ENCODE data around the gene KRTAP6-3.

KRTAP6-3 gene

GRCh38 chr21:30598802-30599201, 6.6 kb downstream of the KRTAP6-3 start, which contains the start of gene KRTAP6-2:
TSS of gene KRTAP6-2 (minus strand) at chr21:30598902. CDS start at chr21:30598874, 28 bp downstream.
- H3K14ac ChIP-seq (ENCODE audit: low read length): no peak within 1 kb of the TSS
- no peak within 1 kb of the TSS for H2AK5ac ChIP-seq (ENCODE audit: low read length)
- no peaks in the 10 kb centered on the region for H3K27me3 ChIP-seq (ENCODE audit: insufficient read depth, low read length)
- H3K4me2 ChIP-seq (ENCODE audit: low read length): no peak within 1 kb of the TSS
- no peaks in the 10 kb centered on the region for H3K79me1 ChIP-seq (ENCODE audit: low read length)
- DNase-seq: no peak
- no peak within 1 kb of the TSS for H4K8ac ChIP-seq (ENCODE audit: low read depth, low read length)
- no peak within 1 kb of the TSS for H3K18ac ChIP-seq (ENCODE audit: low read length)
- no peak within 1 kb of the TSS for H4K91ac ChIP-seq (ENCODE audit: low read depth, low read length)
- no peak within 1 kb of the TSS for H3K23ac ChIP-seq (ENCODE audit: low read length)
- H3K36me3 ChIP-seq (ENCODE audit: control insufficient read depth in 1 of 2, insufficient read depth in 2 of 2, low read length in 2 of 2): no peaks in the 10 kb centered on the region
- WGBS (ENCODE audit: extremely low coverage, insufficient coverage, insufficient read length): no CpG with 5 or more reads among the region's 6 CpGs
- H3K79me2 ChIP-seq (ENCODE audit: control insufficient read depth, insufficient read depth, low read length, poor library complexity): no peaks in the 10 kb centered on the region
- H3K4me3 ChIP-seq (ENCODE audit: low read depth, low read length): no peak within 1 kb of the TSS
- no peaks in the 10 kb centered on the region for H3K4me1 ChIP-seq (ENCODE audit: control insufficient read depth in 1 of 2, insufficient read depth in 2 of 2, low read length in 2 of 2)
- no peak within 1 kb of the TSS for H2BK12ac ChIP-seq (ENCODE audit: low read length)
- H2BK120ac ChIP-seq (ENCODE audit: insufficient read depth, low read length, poor library complexity): no peak within 1 kb of the TSS
- H2AFZ ChIP-seq (ENCODE audit: insufficient read depth, low read length, poor library complexity): no peak within 1 kb of the TSS
- H4K12ac ChIP-seq (ENCODE audit: low read depth, low read length): no peak within 1 kb of the TSS
- H3K4ac ChIP-seq (ENCODE audit: low read depth, low read length): no peak within 1 kb of the TSS
- H3K9ac ChIP-seq (ENCODE audit: low read length): no peak within 1 kb of the TSS
- no peak within 1 kb of the TSS for H3K27ac ChIP-seq (ENCODE audit: low read depth, low read length)
- no peaks in the 10 kb centered on the region for H3K9me3 ChIP-seq (ENCODE audit: insufficient read depth, low read depth, low read length)
- H2BK5ac ChIP-seq (ENCODE audit: low read depth, low read length, poor library complexity): no peak within 1 kb of the TSS

- no CpG with 5 or more reads among the region's 1 CpG for WGBS (ENCODE audit: extremely low coverage, insufficient coverage, insufficient read length)
- H3K9me3 ChIP-seq (ENCODE audit: insufficient read depth, low read depth, low read length): peaks cover 3% of the 10 kb centered on the region
- no peaks in the 10 kb centered on the region for H3K27me3 ChIP-seq (ENCODE audit: insufficient read depth, low read length)
- no peak within 1 kb of the TSS for H3K23ac ChIP-seq (ENCODE audit: low read length)
- H3K36me3 ChIP-seq (ENCODE audit: control insufficient read depth in 1 of 2, insufficient read depth in 2 of 2, low read length in 2 of 2): no peaks in the 10 kb centered on the region
- no peak for DNase-seq
- no peak within 1 kb of the TSS for H2AK5ac ChIP-seq (ENCODE audit: low read length)
- H2AFZ ChIP-seq (ENCODE audit: insufficient read depth, low read length, poor library complexity): no peak within 1 kb of the TSS
- H3K79me2 ChIP-seq (ENCODE audit: control insufficient read depth, insufficient read depth, low read length, poor library complexity): no peaks in the 10 kb centered on the region
- no peak within 1 kb of the TSS for H2BK120ac ChIP-seq (ENCODE audit: insufficient read depth, low read length, poor library complexity)
- no peak within 1 kb of the TSS for H3K4me2 ChIP-seq (ENCODE audit: low read length)
- H4K12ac ChIP-seq (ENCODE audit: low read depth, low read length): no peak within 1 kb of the TSS
- no peak within 1 kb of the TSS for H3K4ac ChIP-seq (ENCODE audit: low read depth, low read length)
- H3K27ac ChIP-seq (ENCODE audit: low read depth, low read length): no peak within 1 kb of the TSS
- no peak within 1 kb of the TSS for H3K14ac ChIP-seq (ENCODE audit: low read length)
- no peak within 1 kb of the TSS for H3K4me3 ChIP-seq (ENCODE audit: low read depth, low read length)
- no peaks in the 10 kb centered on the region for H3K79me1 ChIP-seq (ENCODE audit: low read length)
- no peak within 1 kb of the TSS for H4K8ac ChIP-seq (ENCODE audit: low read depth, low read length)
- H4K91ac ChIP-seq (ENCODE audit: low read depth, low read length): no peak within 1 kb of the TSS
- no peak within 1 kb of the TSS for H3K9ac ChIP-seq (ENCODE audit: low read length)
- H2BK5ac ChIP-seq (ENCODE audit: low read depth, low read length, poor library complexity): no peak within 1 kb of the TSS
- no peak within 1 kb of the TSS for H2BK12ac ChIP-seq (ENCODE audit: low read length)
- H3K18ac ChIP-seq (ENCODE audit: low read length): no peak within 1 kb of the TSS
- H3K4me1 ChIP-seq (ENCODE audit: control insufficient read depth in 1 of 2, insufficient read depth in 2 of 2, low read length in 2 of 2): no peaks in the 10 kb centered on the region
Measured at GRCh38 chr21:30600787-30601186, 8.5 kb downstream of the KRTAP6-3 start, which contains the start of gene KRTAP22-1. TSS of gene KRTAP22-1 (plus strand) at chr21:30601087.

- no peak overlapping the region for H2BK5ac ChIP-seq (ENCODE audit: low read depth, low read length, poor library complexity)
- H3K27ac ChIP-seq (ENCODE audit: low read depth, low read length): no peak overlapping the region
- no peak overlapping the region for H3K18ac ChIP-seq (ENCODE audit: low read length)
- WGBS (ENCODE audit: extremely low coverage, insufficient coverage, insufficient read length): no CpG with 5 or more reads among the region's 2 CpGs
- no peak overlapping the region for H2AK5ac ChIP-seq (ENCODE audit: low read length)
- no peak overlapping the region for H4K8ac ChIP-seq (ENCODE audit: low read depth, low read length)
- no peaks in the 10 kb centered on the region for H3K79me1 ChIP-seq (ENCODE audit: low read length)
- H2BK120ac ChIP-seq (ENCODE audit: insufficient read depth, low read length, poor library complexity): no peak overlapping the region
- peaks cover 3% of the 10 kb centered on the region for H3K9me3 ChIP-seq (ENCODE audit: insufficient read depth, low read depth, low read length)
- no peak overlapping the region for H3K23ac ChIP-seq (ENCODE audit: low read length)
- H3K4me2 ChIP-seq (ENCODE audit: low read length): no peak overlapping the region
- H4K12ac ChIP-seq (ENCODE audit: low read depth, low read length): no peak overlapping the region
- no peak overlapping the region for H3K9ac ChIP-seq (ENCODE audit: low read length)
- no peaks in the 10 kb centered on the region for H3K27me3 ChIP-seq (ENCODE audit: insufficient read depth, low read length)
- no peaks in the 10 kb centered on the region for H3K4me1 ChIP-seq (ENCODE audit: control insufficient read depth in 1 of 2, insufficient read depth in 2 of 2, low read length in 2 of 2)
- DNase-seq: no peak
- no peak overlapping the region for H4K91ac ChIP-seq (ENCODE audit: low read depth, low read length)
- no peak overlapping the region for H2BK12ac ChIP-seq (ENCODE audit: low read length)
- no peaks in the 10 kb centered on the region for H3K79me2 ChIP-seq (ENCODE audit: control insufficient read depth, insufficient read depth, low read length, poor library complexity)
- H3K4ac ChIP-seq (ENCODE audit: low read depth, low read length): no peak overlapping the region
- no peaks in the 10 kb centered on the region for H3K36me3 ChIP-seq (ENCODE audit: control insufficient read depth in 1 of 2, insufficient read depth in 2 of 2, low read length in 2 of 2)
- H3K4me3 ChIP-seq (ENCODE audit: low read depth, low read length): no peak overlapping the region
- no peak overlapping the region for H3K14ac ChIP-seq (ENCODE audit: low read length)
- no peak overlapping the region for H2AFZ ChIP-seq (ENCODE audit: insufficient read depth, low read length, poor library complexity)
Measured at GRCh38 chr21:30605968-30606367, 13.7 kb downstream of the KRTAP6-3 start.

GRCh38 chr21:30612132-30612531, 19.9 kb downstream of the KRTAP6-3 start:
- WGBS (ENCODE audit: extremely low coverage, insufficient coverage, insufficient read length): no CpG with 5 or more reads among the region's 2 CpGs
- no peak overlapping the region for H3K9ac ChIP-seq (ENCODE audit: low read length)

More at GRCh38 chr21:30612132-30612531, 19.9 kb downstream of the KRTAP6-3 start:
- Histone ChIP-seq H2BK120ac (ENCODE audit: insufficient read depth, low read length, poor library complexity) (no peak overlapping the region), H3K14ac (ENCODE audit: low read length) (no peak overlapping the region), H3K79me1 (ENCODE audit: low read length) (no peaks in the 10 kb centered on the region), H2BK5ac (ENCODE audit: low read depth, low read length, poor library complexity) (no peak overlapping the region), H4K8ac (ENCODE audit: low read depth, low read length) (no peak overlapping the region), H2BK12ac (ENCODE audit: low read length) (no peak overlapping the region), H3K36me3 (ENCODE audit: control insufficient read depth in 1 of 2, insufficient read depth in 2 of 2, low read length in 2 of 2) (no peaks in the 10 kb centered on the region), H3K27me3 (ENCODE audit: insufficient read depth, low read length) (no peaks in the 10 kb centered on the region), H2AK5ac (ENCODE audit: low read length) (no peak overlapping the region), H3K18ac (ENCODE audit: low read length) (no peak overlapping the region), H4K91ac (ENCODE audit: low read depth, low read length) (no peak overlapping the region), H3K27ac (ENCODE audit: low read depth, low read length) (no peak overlapping the region), H3K4ac (ENCODE audit: low read depth, low read length) (no peak overlapping the region), H3K4me1 (ENCODE audit: control insufficient read depth in 1 of 2, insufficient read depth in 2 of 2, low read length in 2 of 2) (no peaks in the 10 kb centered on the region), H3K4me2 (ENCODE audit: low read length) (no peak overlapping the region), H3K23ac (ENCODE audit: low read length) (no peak overlapping the region), H3K9me3 (ENCODE audit: insufficient read depth, low read depth, low read length) (no peaks in the 10 kb centered on the region), H4K12ac (ENCODE audit: low read depth, low read length) (no peak overlapping the region), H3K4me3 (ENCODE audit: low read depth, low read length) (no peak overlapping the region), H3K79me2 (ENCODE audit: control insufficient read depth, insufficient read depth, low read length, poor library complexity) (no peaks in the 10 kb centered on the region), H2AFZ (ENCODE audit: insufficient read depth, low read length, poor library complexity) (no peak overlapping the region)
- no peak for DNase-seq

Measured in trophoblast cell (in vitro differentiated cells and primary cell).